Activated naive CD4-positive, alpha-beta T cell treated with anti-CD3 and anti-CD28 coated beads, Interleukin-2, amount 50 U/mL, for 16 hours (primary cell): Measurements from ENCODE around the gene ACCS.

Source experiments
- DNase-seq: peaks from one replicate; pipeline ENCODE4 v3.0.0-alpha.2; 2020

ACCS gene, protein sequence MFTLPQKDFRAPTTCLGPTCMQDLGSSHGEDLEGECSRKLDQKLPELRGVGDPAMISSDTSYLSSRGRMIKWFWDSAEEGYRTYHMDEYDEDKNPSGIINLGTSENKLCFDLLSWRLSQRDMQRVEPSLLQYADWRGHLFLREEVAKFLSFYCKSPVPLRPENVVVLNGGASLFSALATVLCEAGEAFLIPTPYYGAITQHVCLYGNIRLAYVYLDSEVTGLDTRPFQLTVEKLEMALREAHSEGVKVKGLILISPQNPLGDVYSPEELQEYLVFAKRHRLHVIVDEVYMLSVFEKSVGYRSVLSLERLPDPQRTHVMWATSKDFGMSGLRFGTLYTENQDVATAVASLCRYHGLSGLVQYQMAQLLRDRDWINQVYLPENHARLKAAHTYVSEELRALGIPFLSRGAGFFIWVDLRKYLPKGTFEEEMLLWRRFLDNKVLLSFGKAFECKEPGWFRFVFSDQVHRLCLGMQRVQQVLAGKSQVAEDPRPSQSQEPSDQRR

DNA sequence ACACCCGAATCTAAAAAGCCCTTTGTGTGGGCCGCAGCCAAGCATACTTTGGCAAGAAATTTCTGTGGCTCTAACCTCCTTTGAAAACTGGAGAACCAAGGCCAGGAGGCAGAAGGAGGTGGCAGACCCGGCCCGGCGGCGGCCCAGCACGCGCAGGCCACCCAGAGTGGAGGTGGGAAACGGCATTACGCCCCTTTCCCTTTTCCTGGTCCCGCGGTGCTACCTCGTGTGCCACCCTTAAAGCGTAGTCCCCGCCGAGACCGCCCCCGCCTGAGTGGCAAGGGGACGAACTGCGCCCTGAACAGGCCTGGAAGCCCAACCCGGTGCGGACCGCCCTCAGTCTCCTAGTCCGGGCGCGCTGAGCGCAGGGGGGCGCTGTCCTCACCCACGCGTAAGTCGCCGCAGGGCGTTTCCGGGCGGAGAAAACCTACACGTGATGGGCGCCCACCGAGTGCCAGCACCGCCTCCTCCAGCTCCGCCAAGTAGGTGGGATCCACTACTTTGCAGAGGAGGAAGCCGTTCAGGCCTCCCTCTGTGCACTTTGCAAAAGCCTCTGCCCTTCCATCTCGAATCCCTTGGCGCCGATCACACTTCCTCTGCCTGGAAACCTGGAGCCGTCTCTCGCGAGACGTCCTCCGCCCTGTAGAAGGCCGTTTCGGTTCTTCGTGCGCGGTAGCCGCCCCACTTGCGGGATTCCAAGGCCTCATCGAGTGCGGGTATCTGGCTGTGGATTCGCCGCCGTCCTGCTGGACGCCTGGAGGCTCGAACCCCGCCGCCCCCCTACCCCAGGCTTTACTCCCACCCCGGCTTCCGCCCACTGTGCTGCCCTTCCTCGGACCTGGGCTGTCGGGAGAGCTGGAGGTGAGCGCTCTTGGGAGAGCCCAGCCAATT lies at the start of gene ACCS:
ACCS (plus strand) TSS at position 430 of the 891 bp plus-strand sequence. CDS start 1,358 bp downstream, outside the sequence.
- DNase-seq = peak; percentile 85

DNA sequence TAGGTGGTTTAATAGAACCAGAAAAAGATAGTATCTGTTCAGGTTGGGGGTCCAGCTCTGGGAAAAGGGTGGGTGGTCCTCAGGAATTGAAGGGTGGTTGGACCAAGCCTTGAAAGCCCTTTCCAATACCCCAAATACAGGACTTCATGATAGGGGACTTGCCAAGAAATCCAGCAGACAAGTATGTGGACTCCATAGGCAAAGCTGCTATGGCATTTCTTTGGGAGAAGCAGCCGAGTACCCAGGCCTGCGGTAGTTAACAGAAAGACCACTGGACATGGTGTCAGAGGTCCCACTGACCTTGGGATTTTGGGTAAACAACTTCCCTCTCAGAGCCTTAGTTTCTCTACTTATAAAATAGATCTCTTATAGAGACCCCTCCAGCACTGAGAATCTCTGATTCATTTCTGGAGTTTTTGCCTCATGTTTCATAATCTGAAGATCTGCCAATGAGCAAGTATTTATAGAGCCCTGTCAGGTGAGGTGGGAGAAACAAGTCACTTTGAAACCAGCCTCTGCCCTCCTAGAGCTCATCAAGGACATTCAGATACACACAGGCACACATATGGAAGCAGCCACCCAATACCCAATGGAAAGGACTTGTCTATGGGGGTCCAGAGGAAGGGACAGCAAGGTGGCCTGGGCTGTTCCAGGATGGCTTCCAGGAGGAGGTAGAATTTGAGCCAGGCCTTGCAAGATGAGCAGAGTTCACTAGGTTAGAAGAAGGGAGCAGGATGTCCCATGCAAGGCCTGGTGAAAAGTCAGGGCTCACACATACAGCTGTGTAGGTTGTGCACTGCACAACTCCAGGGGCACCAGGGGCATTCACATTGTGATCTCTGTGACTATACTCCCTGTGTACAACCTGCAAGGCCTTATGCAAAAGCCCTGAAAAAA lies 49.3 kb upstream of the ACCS start:
- DNase-seq = no peak

DNA sequence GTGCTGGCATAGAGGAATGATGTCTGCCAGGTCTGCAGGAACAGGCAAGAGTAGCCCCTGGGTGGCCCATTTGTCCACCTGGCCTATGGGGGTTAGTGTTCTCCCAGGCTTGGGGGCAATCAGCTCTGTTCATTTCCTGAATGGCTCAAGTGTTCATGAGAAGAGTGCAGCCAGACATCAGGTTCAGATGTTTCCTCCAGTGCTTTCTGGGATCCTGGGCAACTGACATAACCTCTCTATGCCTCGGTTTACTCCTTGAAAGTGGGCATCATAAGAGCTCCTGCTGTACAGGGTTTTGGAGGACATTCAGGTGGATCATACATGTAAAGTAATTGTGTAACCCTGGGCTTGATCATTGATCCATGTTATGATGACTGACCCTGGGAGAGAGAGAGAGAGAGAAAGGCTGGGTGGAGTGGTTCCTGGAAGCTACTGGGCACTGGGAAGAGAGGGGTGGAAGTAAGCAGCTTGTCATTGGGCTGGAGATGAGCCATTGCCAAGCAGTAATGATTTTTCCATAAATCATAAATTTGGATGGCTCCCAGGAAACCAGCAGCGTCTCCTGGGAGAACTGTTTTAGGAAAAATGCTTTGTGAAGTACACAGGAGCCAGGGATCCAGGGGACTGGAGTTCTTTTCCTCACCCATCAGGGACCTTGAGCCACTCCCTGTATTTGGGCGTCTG lies 48.5 kb upstream of the ACCS start:
- no peak for DNase-seq

DNA sequence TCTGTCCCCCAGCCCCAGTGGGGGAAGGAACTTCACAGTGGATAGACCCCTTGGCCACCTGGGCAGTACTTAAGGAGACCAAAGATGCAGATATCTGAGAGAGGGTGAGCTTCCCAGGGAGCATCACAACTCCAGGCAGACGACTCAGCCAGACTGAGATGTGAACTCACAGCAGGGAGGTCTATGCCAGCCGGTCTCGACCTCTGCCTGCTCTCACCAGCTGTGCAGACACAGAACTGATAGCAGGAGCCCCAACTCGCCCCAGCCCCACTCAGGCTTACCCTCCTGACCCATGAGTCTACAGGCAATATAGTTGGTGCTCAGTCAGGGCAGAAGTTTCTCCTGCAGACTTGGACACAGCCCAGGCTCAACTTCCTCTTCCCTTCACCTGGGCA lies 47.9 kb upstream of the ACCS start:
- DNase-seq = no peak

DNA sequence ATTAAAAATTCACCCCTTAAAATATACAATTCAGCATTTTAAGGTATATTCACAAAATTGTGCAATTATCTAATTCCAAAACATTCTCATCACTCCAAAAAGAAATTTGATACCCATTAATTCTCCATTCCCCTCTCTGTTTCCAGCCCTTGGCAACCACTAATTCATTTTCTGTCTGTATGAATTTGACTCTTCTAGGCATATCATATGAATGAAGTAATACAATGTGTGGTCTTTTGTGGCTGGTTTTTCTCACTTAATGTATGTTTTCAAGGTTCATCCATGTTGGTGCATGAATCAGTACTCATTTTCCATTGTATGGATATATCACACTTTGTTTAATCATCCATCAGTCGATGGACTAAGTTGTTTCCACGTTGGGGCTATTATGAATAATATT lies 47.2 kb upstream of the ACCS start:
- no peak for DNase-seq

DNA sequence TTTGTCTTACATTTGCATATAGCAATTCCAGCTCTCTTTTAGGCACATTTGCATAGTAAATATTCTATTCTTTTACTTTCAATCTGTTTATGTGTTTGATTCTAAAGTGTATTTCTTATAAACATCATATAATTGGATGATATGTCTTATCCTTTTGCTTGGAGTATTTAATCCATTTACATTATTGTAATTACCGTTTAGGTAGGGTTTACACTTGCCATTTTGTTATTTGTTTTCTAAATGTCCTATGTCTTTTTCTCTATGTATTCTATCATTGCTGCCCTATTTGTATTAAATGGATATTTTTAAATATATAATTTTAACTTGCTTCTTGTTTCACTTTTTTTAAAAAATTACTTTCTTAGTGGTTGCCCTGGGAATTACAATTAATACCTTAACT lies 41.1 kb upstream of the ACCS start:
- no peak for DNase-seq

DNA sequence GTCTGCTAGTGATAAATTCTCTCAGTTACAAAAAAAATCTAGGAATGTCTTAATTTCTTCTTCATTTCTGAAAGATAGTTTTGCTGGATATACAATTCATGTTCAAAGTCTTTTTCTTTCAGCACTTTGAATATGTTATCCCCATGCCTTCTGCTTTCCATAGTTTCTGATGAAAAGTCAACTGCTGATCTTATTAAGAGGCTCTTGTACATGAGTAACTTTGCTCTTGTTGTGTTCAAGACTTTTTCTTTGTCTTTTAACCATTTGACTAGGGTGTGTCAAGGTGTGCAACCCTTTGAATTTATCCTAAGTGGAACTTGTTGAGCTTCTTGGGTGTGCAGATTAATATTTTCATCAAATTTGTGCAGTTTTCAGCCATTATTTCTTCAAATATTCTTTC lies 40.3 kb upstream of the ACCS start:
- no peak for DNase-seq

DNA sequence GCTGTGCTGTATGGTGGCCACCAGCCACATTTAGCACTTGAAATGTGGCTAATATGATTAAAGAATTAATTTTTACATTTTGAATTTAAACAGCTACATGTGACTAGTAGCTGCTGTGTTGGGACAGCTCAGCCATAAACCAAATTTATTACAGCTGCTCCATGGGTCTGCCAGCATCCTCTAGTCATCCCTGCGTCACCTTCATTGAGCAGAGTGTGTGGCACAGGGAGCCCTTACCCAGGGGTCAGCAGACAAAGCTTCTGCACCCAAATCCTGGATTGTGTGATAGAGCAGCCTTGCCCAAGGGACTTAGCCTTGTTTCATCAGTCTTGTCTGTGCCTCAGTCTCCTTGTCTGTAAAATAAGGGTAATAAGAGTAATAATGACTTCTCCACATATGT lies 37.7 kb upstream of the ACCS start:
- no peak for DNase-seq

DNA sequence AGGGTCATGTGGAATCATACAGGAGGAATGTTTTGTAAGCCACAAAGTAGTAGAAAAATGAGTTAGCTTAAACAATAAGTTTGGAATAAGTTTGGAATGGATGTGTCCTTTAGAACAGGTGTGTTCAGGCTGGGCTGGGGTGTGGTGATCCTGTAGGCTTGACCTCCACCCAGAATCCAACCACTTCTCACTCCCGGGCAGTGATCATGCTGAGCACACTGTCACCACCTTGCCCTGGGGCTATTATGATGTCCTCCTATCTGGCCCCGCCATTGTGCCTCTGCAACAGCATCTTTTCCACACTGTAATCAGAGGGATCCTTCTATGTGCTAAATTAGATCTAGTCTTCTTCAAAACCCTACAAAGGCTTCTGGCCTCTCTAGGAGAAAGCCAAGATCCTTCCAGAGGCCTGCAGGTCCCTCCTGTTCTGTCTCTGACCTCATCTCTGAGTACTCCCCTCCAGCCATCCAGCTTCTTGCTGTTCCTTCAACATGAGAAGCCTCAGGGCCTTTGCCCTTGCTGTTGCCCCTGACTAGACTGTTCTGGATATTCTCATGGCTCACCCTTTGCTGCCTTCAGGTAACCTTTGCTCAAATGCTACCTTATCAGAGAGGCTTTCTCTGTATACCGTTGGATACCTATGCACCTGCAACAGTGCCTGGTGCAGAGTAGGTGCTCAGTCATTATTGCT lies 37.1 kb upstream of the ACCS start:
- no peak for DNase-seq

DNA sequence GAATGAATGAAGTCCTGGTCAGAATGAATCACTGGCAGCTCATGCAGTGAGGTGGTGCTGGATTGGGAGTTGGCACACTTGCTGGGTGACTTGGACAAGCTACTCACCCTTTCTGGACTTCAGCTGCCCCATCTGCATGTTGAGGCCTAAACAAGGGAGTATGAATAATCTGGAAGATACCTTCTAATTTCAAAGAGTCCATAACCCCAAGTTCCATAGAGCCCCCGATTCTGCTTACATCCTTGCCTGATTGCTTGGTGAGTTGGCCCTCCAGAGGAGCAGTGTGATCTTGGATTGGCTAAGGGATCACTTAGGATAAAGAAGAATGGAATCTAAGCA lies 36.6 kb upstream of the ACCS start:
- no peak for DNase-seq

DNA sequence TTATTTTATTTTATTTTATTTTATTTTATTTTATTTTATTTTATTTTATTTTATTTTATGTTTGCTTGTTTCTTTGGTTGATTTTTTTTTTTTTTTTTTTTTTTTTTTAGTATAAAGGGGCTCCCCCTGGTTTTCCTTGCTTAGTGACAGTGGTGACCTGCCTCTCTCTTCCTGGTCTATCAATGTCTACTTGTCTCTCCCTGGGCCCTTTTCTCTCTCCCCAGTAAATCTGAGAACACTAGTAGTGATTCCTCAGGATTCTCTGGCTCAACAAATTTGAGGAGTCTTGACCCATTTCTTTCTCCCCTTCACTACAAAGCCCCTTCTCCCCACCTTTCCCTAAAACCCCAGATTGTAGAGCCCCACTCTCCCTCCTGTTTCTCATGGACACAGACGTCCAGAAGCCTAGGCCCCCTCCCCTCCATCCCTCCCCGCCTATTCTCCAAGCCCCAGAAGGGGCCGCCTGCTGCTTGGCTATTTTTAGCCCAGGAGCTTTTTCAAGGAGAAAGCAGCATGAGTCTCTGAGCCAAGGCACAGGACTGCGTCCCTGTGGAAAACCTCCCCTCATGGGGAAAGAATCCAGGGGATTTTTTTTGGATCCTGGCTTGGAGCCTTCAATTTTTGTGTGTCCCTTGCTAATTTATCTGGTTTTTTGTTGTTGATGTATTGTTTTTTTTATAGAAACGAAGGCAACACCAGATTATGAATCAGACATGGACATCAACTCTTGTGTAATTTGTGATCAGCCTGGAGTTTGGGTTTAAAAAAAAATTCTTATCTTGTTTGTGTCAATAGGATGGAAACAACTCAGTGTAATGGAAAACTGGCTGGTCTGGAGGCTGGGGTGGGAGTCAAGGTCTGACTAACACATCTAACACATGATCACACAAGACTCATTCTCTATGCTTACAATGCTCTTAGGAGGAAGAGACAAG lies 35.8 kb upstream of the ACCS start:
- DNase-seq = no peak

DNA sequence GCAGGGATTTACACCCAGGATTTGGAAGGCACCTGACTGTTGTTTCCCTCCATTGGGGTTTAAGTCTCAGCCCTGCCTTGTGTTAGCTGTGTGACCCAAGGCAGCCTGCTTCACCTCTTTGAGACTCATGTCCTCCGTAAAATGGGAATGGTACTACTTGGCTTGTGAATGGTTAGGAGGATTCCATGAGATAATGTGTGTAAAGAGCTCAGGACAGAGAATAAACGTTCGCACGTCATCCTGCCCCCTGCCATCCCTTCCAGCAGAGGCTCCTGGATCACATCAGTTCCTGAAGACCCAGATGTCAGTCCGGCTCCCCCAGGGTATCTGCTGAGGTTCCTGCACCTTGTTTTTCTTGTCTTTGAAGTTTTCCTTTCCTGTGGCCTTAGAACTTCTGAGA lies 35.1 kb upstream of the ACCS start:
- DNase-seq = no peak

DNA sequence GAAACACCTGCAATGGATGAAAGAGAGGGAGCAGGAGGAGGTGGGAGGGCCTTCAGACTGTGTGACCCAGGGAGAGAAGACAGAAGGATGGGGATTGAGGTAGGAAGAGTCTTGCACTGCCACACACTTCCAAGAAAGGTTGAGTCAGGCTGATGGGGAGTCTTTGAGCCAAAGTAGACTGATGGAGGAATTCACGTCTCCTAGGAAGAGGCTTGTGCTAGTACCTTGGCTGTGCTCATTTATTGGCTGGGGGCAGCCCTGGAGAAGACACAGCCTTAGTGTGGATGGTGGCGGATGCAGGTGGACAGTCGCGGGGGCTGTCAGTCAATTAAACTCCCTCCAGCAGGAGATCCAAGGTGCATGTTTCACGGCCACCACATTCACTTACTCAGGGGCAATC lies 34.5 kb upstream of the ACCS start:
- no peak for DNase-seq

DNA sequence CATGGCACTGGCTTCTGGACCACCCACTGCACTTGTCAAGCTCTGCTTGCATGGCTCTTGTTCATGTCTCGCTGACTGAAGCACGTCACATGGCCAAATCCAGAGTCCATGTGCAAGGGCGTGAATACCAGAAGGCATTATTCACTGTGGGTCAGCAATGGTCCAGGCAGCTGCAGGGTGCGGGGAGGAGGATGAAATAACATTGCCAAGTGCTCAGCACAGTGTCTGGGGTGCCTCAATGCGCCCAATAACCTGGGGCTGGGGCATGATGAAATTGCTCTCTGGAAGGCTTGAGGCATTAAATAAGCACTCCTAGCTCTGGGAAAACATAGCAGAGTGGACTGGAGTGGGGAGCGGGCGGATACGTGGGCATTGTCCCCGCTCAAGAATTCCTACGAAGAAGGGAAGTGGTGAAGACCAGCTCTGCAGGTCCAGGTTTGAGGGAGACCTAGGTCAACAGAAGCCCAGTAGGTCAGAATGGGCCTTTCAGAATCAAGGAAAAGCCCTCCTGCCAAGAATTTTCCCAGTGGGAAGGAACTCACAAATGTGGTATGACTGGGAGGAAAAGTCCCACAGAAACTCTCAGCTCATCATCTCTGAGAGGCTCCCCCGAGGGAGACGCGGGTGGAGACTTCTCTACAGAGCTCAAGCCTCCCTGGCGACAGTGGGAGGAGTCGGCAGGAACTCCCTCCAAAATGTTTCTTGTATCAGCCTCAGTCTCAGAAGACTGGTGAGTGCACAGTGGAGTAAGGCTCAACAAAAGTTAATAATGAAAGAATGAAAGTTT lies 33.6 kb upstream of the ACCS start:
- DNase-seq = no peak

DNA sequence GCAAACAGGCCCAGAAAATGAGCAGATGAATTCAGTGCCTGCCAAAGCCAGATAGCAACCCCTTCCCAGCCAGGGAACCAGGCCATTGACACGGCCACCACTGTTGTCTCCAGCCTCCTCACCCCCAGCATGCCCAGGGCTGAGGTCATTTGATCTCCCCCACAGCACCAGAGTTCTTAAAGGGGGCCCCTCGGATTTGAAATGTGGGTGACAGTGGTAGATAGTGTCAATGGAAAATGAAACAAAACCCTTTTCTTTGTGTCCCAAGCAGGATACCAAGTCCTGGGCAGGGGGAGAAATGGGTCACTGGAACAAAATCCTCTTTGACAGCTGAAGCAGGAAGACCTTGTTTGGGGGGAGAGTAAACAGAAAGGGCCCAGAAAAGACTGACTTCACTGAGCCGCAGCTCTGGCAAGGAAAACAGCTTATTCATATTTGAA lies 32.6 kb upstream of the ACCS start:
- no peak for DNase-seq

DNA sequence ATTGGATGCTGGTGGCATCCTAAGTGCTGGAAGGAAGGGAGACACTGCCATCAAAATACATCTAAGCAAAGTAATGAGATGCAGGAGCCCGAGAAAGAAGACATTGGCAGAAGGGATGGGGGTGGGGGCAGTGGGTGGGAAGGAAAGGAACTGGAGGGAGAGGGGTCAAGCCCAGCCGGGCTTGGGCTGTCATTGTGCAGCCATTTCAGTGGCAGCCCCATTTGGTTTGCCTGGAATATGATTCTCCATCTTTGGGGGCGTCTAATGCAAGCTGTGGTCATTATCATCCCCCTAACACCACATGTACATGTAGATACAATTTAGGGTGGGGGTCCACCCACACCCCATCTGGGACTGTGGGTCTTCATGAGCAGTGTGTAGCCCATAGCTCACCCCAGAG lies 32.2 kb upstream of the ACCS start:
- DNase-seq = no peak

DNA sequence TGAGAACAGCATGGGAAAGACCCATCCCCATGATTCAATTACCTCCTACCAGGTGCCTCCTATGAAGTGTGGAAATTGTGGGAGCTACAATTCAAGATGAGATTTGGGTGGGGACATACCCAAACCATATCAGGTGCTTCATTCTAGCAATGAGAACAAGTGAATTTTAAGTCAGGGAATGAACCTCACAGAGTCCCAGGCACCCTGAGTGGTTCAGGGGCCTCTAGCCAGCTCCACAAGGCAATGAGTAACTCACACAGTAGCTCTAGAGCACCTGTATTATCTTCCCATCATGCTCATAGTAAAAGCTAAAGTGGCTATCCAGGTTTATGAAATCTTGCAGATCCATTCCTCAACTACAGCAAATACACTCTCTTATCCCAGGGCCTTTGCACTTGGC lies 31.4 kb upstream of the ACCS start:
- DNase-seq = no peak

DNA sequence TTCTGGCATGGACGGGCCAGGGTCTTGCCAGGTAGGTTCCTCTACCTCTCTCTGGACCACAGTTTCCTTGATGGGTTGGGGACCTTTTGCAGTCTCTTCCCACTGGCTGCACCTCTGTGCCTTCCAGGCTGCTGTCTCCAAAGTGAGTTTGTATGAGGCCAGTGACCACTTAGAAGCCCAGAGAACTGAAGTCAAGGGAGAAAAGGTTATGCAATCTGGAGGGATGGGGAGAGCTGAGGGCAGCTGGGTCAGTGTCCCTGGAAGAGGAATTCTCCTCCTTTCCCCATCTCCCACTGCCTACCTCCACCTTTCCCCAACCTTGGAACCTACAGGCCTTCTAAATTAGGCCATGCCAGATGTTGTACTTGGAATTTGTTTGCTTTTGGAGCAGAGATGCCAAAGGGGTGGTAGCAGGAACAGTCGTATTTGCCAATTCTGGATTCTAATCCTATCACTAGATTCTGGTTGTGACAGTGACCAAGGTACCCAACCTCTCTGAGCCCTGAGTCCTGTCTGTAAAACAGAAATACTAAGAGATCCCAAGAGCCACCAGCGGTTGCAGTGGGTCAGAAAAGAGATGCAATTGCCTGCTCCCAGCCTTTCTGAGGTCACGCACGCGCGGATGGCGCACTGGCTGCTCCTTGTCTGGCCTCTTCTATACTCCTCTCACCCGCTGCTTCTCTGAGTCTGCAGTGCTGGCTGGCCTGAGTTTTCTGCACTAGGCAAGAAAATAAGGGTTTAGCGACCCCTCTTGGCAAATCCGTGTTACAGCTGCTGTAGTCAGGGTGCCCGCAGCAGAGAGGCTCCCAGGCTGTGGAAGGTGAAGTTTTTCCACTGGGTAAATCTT lies 29.0 kb upstream of the ACCS start:
- DNase-seq = peak; percentile 16

DNA sequence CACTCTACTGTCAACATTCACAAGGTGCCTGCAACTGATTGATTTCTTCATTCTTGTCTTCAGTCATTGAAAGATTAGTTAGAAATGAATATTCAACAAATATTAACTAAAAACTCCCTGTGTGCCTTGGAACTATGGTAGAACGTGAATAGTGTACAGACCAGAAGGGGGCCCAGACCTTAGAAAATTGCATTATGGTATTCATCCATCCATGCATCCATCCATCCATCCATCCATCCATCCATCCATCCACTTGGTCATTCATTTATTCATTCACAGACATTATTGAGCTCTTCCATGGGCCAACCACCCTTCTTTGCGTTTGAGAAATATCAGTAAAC lies 28.4 kb upstream of the ACCS start:
- DNase-seq = no peak
